Right renal cortex interstitium (tissue), 3 donors: ENCODE measurements around the gene IMPA2. TPM values are rescaled to one million over a fixed set of nuclear protein-coding genes. Genes with fewer than 3 reads are reported as not detected.
"Not testable (repeated sequence)": the region's sequence is repeated elsewhere in the genome, so short reads cannot be mapped to it uniquely, and the experiment has no call there.

Experiments
- DNase-seq, 3 donors: peaks; one replicate each; pipeline ENCODE4 v3.0.0-alpha.2; 2013; ENCODE audit warnings: low read depth in 3 of 3, low spot score in 2 of 3
- polyA plus RNA-seq, 3 donors: library from polyadenylated mRNA; unstranded; fragments of 120-200 nt; gene quantifications; one replicate each; pipeline ENCODE4 v1.2.1, GENCODE V29; 2013; ENCODE audit not compliant: insufficient read length in 3 of 3

Gene IMPA2
- polyA plus RNA-seq, 3 donors, result 66.0 to 91.8 (median 89.9) TPM

- DNase-seq, result no peak
These were observed 45.7 kb downstream of the IMPA2 start for GRCh38 chr18:12027046-12027445.

- DNase-seq, result no peak
These were observed 46.2 kb downstream of the IMPA2 start for GRCh38 chr18:12027480-12027879.

- DNase-seq, result no peak
These were observed 46.8 kb downstream of the IMPA2 start for GRCh38 chr18:12028040-12028628.

GRCh38 chr18:12028674-12029073 is 47.4 kb downstream of the IMPA2 start:
- DNase-seq, result no peak

GRCh38 chr18:12029786-12030584 is 48.7 kb downstream of the IMPA2 start:
- no peak for DNase-seq

- DNase-seq, result no peak
These were observed 49.4 kb downstream of the IMPA2 start for GRCh38 chr18:12030670-12031069.

GRCh38 chr18:12031181-12031580 is 49.9 kb downstream of the IMPA2 start:
- no peak for DNase-seq

GRCh38 chr18:12031846-12032245 is 50.5 kb downstream of the IMPA2 start:
- DNase-seq, result no peak

- DNase-seq, result no peak
These were observed 51.7 kb downstream of the IMPA2 start for GRCh38 chr18:12032786-12033642.

GRCh38 chr18:12033643-12034025 is 52.3 kb downstream of the IMPA2 start:
- no peak for DNase-seq

- no peak for DNase-seq
These were observed 53.2 kb downstream of the IMPA2 start for GRCh38 chr18:12034241-12035100.

GRCh38 chr18:12035481-12035880 is 54.2 kb downstream of the IMPA2 start:
- no peak for DNase-seq

- DNase-seq, result no peak
These were observed 55.0 kb downstream of the IMPA2 start for GRCh38 chr18:12036201-12036751.

- DNase-seq, result no peak
These were observed 56.9 kb downstream of the IMPA2 start for GRCh38 chr18:12038082-12038638.

- DNase-seq, result peak in 1 of 3 donors; percentile 36
These were observed 57.6 kb downstream of the IMPA2 start for GRCh38 chr18:12038639-12039539.

- not testable (repeated sequence) for DNase-seq
These were observed 58.2 kb downstream of the IMPA2 start for GRCh38 chr18:12039540-12039930.

GRCh38 chr18:12041561-12041960 is 60.3 kb downstream of the IMPA2 start:
- no peak for DNase-seq

GRCh38 chr18:12043811-12044210 is 62.5 kb downstream of the IMPA2 start:
- no peak for DNase-seq

- DNase-seq, result no peak
These were observed 63.3 kb downstream of the IMPA2 start for GRCh38 chr18:12044591-12044990.
